ENCODE results near the gene CRISPLD2. TPM values are rescaled to one million over a fixed set of nuclear protein-coding genes. Genes with fewer than 3 reads are reported as not detected.

The CRISPLD2 gene
- total RNA-seq, 1 donor, result 40.2 TPM

DNA sequence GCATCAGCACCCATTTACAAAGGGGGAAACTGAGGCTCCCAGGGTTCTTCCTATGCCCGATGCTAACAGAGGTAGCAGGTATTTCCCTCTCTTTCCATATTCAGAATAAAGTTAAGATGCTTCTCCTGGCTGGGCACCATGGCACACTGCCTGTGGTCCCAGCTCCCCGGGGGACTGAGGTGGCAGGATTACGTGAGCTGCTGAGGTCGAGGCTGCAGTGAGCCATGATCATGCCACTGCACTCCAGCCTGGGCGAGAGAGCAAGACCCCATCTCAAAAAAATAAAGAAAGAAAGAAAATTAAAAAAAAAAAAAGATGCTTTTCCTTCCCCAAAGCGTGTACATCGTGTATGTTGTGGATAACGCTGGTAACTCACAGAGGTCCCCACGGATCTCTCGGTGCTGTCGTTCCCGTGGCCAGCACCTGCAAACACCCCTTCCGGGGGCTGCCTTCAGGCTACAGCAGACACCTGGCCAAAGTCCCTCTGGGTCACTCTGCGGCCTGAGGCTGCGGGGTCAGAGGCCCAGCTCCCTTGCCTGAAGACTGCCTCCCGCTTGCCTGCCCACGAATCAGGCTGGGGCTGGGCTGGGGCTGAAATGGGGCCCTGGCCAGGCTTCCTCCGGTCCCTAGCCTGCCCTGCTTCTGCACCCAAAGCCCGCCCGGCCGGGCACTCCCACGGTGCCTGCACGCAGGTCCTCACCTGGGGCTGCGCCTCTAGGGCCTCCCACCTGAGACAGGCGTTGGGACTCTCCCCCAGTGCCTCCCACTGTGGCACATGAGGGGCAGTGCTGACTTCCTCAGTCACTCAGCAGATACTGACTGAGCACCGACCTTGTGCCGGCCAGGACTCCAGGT, 128.4 kb downstream of the CRISPLD2 start:
- TF ChIP-seq CTCF (IDR thresholded peaks at IDR 0.05; ENCODE audit: extremely low read depth, low read depth, low read length), result no peak
- H3K4me3 ChIP-seq (ENCODE audit: insufficient read depth, low read length), result no peak overlapping the region
- no peaks in the 10 kb centered on the region for H3K4me1 ChIP-seq (ENCODE audit: insufficient read depth, low read length)
- H3K27ac ChIP-seq (ENCODE audit: low read depth, low read length), result no peak overlapping the region
- no peaks in the 10 kb centered on the region for H3K79me2 ChIP-seq (ENCODE audit: insufficient read depth, low read length)
- DNase-seq (ENCODE audit: insufficient read length, low spot score, missing footprints), result peak; percentile 79
- no peak overlapping the region for H2AFZ ChIP-seq (ENCODE audit: low read length)
- H3K4me2 ChIP-seq (ENCODE audit: insufficient read depth, low read length), result no peak overlapping the region
- H3K9me3 ChIP-seq (ENCODE audit: low read depth, low read length), result no peaks in the 10 kb centered on the region
- H3K36me3 ChIP-seq (ENCODE audit: insufficient read depth, low read length), result no peaks in the 10 kb centered on the region
- no peaks in the 10 kb centered on the region for H3K27me3 ChIP-seq (ENCODE audit: insufficient read depth, low read length)
- H4K20me1 ChIP-seq (ENCODE audit: insufficient read depth, low read length), result no peaks in the 10 kb centered on the region

DNA sequence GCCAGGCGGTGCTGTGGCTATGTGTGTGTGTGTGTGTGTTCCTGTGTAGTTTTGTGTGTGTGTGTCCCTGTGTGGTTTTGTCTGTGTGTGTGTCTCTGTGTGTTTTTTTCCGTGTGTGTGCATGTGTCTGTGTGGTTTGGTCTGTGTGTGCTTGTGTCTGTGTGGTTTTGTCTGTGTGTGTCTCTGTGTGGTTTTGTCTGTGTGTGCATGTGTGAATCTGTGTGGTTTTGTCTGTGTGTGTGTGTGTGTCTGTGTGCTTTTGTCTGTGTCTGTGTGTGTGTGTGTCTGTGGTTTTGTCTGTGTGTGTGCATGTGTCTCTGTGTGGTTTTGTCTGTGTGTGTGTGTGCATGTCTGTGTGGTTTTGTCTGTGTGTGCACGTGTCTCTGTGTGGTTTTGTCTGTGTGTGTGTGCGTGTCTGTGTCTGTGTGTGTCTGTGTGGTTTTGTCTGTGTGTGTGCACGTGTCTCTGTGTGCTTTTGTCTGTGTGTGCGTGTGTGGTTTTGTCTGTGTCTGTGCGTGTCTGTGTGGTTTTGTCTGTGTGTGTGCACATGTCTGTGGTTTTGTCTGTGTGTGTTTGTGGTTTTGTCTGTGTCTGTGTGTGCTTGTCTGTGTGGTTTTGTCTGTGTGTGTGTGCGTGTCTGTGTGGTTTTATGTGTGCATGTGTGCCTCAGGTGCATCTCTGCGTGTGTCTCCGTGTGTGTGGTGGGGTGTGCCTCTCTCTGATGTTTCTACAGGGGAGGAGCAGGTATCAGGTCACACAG, 129.2 kb downstream of the CRISPLD2 start:
- Histone ChIP-seq H2AFZ (ENCODE audit: low read length) (no peak overlapping the region), H3K9me3 (ENCODE audit: low read depth, low read length) (no peaks in the 10 kb centered on the region), H4K20me1 (ENCODE audit: insufficient read depth, low read length) (no peaks in the 10 kb centered on the region), H3K4me3 (ENCODE audit: insufficient read depth, low read length) (no peak overlapping the region), H3K4me1 (ENCODE audit: insufficient read depth, low read length) (no peaks in the 10 kb centered on the region), H3K27me3 (ENCODE audit: insufficient read depth, low read length) (no peaks in the 10 kb centered on the region), H3K27ac (ENCODE audit: low read depth, low read length) (no peak overlapping the region), H3K4me2 (ENCODE audit: insufficient read depth, low read length) (no peak overlapping the region), H3K79me2 (ENCODE audit: insufficient read depth, low read length) (no peaks in the 10 kb centered on the region), H3K36me3 (ENCODE audit: insufficient read depth, low read length) (no peaks in the 10 kb centered on the region)
- TF ChIP-seq CTCF (IDR thresholded peaks at IDR 0.05; ENCODE audit: extremely low read depth, low read depth, low read length), result no peak
- peak; percentile 32 for DNase-seq (ENCODE audit: insufficient read length, low spot score, missing footprints)

GRCh38 chr16:84949772-84950436, 130.1 kb downstream of the CRISPLD2 start:
- peak; percentile 45 for DNase-seq (ENCODE audit: insufficient read length, low spot score, missing footprints)
- Histone ChIP-seq H3K9me3 (ENCODE audit: low read depth, low read length) (no peaks in the 10 kb centered on the region), H3K4me3 (ENCODE audit: insufficient read depth, low read length) (no peak overlapping the region), H3K4me2 (ENCODE audit: insufficient read depth, low read length) (no peak overlapping the region), H3K27me3 (ENCODE audit: insufficient read depth, low read length) (no peaks in the 10 kb centered on the region), H3K27ac (ENCODE audit: low read depth, low read length) (no peak overlapping the region), H3K4me1 (ENCODE audit: insufficient read depth, low read length) (no peaks in the 10 kb centered on the region), H3K79me2 (ENCODE audit: insufficient read depth, low read length) (no peaks in the 10 kb centered on the region), H3K36me3 (ENCODE audit: insufficient read depth, low read length) (no peaks in the 10 kb centered on the region), H2AFZ (ENCODE audit: low read length) (no peak overlapping the region), H4K20me1 (ENCODE audit: insufficient read depth, low read length) (no peaks in the 10 kb centered on the region)
- no peak for TF ChIP-seq CTCF (IDR thresholded peaks at IDR 0.05; ENCODE audit: extremely low read depth, low read depth, low read length)
